H1 (cell line): ENCODE results near the gene GCK. TPM values are rescaled to one million over a fixed set of nuclear protein-coding genes. Genes with fewer than 3 reads are reported as not detected.

ENCODE experiments used
- CHD7 ChIP-seq: fragments of 300-600 bp; sonication (generic); IDR thresholded peaks from 2 replicates; pipeline ENCODE4 v1.7.1; 2012; ENCODE audit warnings: low read length, moderate library complexity, mild to moderate bottlenecking, inconsistent platforms; ENCODE audit not compliant: insufficient replicate concordance
- FOSL1 ChIP-seq: IDR thresholded peaks from 2 replicates; pipeline ENCODE4 v1.6.1; 2011; ENCODE audit warnings: mild to moderate bottlenecking, low read depth, low read length, moderate library complexity; ENCODE audit not compliant: insufficient read depth
- JUN ChIP-seq: IDR thresholded peaks from 2 replicates; pipeline ENCODE4 v1.6.1; 2011; ENCODE audit warnings: low read depth, mild to moderate bottlenecking, improper control_type of control experiment, low read length
- KDM4A ChIP-seq: IDR thresholded peaks from one replicate; pipeline ENCODE4 v1.7.1; 2012; ENCODE audit warnings: low read depth, mild to moderate bottlenecking, moderate library complexity, low read length, inconsistent platforms; ENCODE audit not compliant: severe bottlenecking
- MAX ChIP-seq: IDR thresholded peaks from 2 replicates; pipeline ENCODE4 v1.6.1; 2012; ENCODE audit warnings: inconsistent platforms
- NRF1 ChIP-seq: IDR thresholded peaks from 2 replicates; pipeline ENCODE4 v1.6.1; 2011; ENCODE audit warnings: mild to moderate bottlenecking, low read depth, low read length, improper control_type of control experiment
- POLR2A ChIP-seq, 2 experiments: IDR thresholded peaks; 1 replicate in 1 of 2; 2 replicates in 1 of 2; pipeline ENCODE4 v1.6.1; 2011; ENCODE audit warnings: low read depth in 2 of 2, low read length in 2 of 2, mild to moderate bottlenecking in 2 of 2; ENCODE audit errors: control extremely low read depth in 1 of 2
- POU5F1 ChIP-seq: IDR thresholded peaks from 2 replicates; pipeline ENCODE4 v1.6.1; 2011; ENCODE audit warnings: low read depth, mild to moderate bottlenecking, low read length, moderate library complexity
- RBBP5 ChIP-seq: IDR thresholded peaks from 2 replicates; pipeline ENCODE4 v1.7.1; 2012; ENCODE audit warnings: low read depth, mild to moderate bottlenecking, inconsistent platforms, low read length, moderate library complexity, borderline replicate concordance
- RFX5 ChIP-seq: IDR thresholded peaks from 2 replicates; pipeline ENCODE4 v1.6.1; 2011; ENCODE audit warnings: low read depth, low read length, improper control_type of control experiment, borderline replicate concordance
- TBP ChIP-seq: IDR thresholded peaks from 2 replicates; pipeline ENCODE4 v1.6.1; 2011; ENCODE audit warnings: low read depth, low read length, improper control_type of control experiment
- YY1 ChIP-seq: IDR thresholded peaks from 2 replicates; pipeline ENCODE4 v1.6.1; 2011; ENCODE audit warnings: low read depth, mild to moderate bottlenecking, low read length
- polyA plus RNA-seq, 7 experiments: library from polyadenylated mRNA; depleted of rRNA in 3 of 7; stranded (reverse) in 5 of 7; unstranded in 2 of 7; fragments of >200 nt in 5 of 7; fragments of 200-250 nt in 2 of 7; gene quantifications; 1 replicate in 5 of 7; 2 replicates in 1 of 7; 4 replicates in 1 of 7; pipeline versions ENCODE4 v1.2.1 to v1.2.3, GENCODE V29; 2011 to 2013; ENCODE audit warnings: missing spikeins in 2 of 7, mixed read lengths in 2 of 7
- total RNA-seq: library from RNA; stranded (reverse); fragmentation: NEBNext Ultra II Directional; extraction: Animal tissue kit (Norgen Biotek cat#: 25700); gene quantifications from 2 replicates; pipeline ENCODE4 v1.2.1, GENCODE V29; 2021

The GCK gene
- total and polyA plus RNA-seq, 2 of the 8 experiments (the other 6 are each of a cell fraction or from before 2014, with no cell fraction given), result 2.4 to 4.9 TPM

- TF ChIP-seq CHD7 (no peak), POLR2A (IDR thresholded peaks at IDR 0.05; ENCODE audit: control extremely low read depth in 1 of 2, low read depth in 2 of 2, low read length in 2 of 2) (no peak), TBP (no peak), POU5F1 (no peak), MAX (no peak), YY1 (no peak), RFX5 (no peak), FOSL1 (no peak), RBBP5 (no peak), KDM4A (no peak), NRF1 (no peak), JUN (no peak)
Observed at GRCh38 chr7:44194562-44195145, 5.4 kb upstream of the GCK start (continued).
